ENCODE results near the gene ZNF141.
"Not testable (repeated sequence)": the region's sequence is repeated elsewhere in the genome, so short reads cannot be mapped to it uniquely, and the experiment has no call there.

The ZNF141 gene

GRCh38 chr4:385934-386707, 48.5 kb downstream of the ZNF141 start:
- no peak for DNase-seq

- no peak for DNase-seq
Measured at GRCh38 chr4:386708-387105, 49.1 kb downstream of the ZNF141 start.

GRCh38 chr4:404006-404405, 66.4 kb downstream of the ZNF141 start:
- DNase-seq: no peak

- not testable (repeated sequence) for DNase-seq
Measured at GRCh38 chr4:408321-408720, 70.7 kb downstream of the ZNF141 start.

- DNase-seq: no peak
Measured at GRCh38 chr4:422587-422986, 85.0 kb downstream of the ZNF141 start.
